ENCODE measurements around the gene SND1. TPM values are rescaled to one million over a fixed set of nuclear protein-coding genes. Genes with fewer than 3 reads are reported as not detected.

SND1 gene
- total and polyA plus RNA-seq, 7 donors: 29.2 to 72.8 (median 48.2) TPM

- H3K36me3 ChIP-seq (ENCODE audit: insufficient read depth in 1 of 2, low read depth in 1 of 2): peaks cover 2 to 14% of the 10 kb centered on the region in 2 donors
- H3K9me3 ChIP-seq: no peaks in the 10 kb centered on the region
- intact Hi-C loops (cut with DNase I): no loop called here
- no peak for DNase-seq
- no peak overlapping the region for H3K4me3 ChIP-seq
- WGBS, 3 donors: 94 to 96% (median 96%) methylated on average over 3 of the region's 3 CpGs
- peaks cover 19% of the 10 kb centered on the region for H3K4me1 ChIP-seq
- H3K27me3 ChIP-seq (ENCODE audit: insufficient read depth in 3 of 3, low read length in 2 of 3): no peaks in the 10 kb centered on the region
- no peak for TF ChIP-seq CTCF (IDR thresholded peaks at IDR 0.05)
- no peak for ATAC-seq
- no peak overlapping the region for H3K27ac ChIP-seq
These were observed 233.3 kb downstream of the SND1 start for GRCh38 chr7:127885222-127885772.

- WGBS, 3 donors: 26 to 42% (median 29%) methylated on average over 4 of the region's 4 CpGs
- H3K4me1 ChIP-seq: peaks cover 19% of the 10 kb centered on the region
- no peaks in the 10 kb centered on the region for H3K9me3 ChIP-seq
- DNase-seq: no peak
- H3K27me3 ChIP-seq (ENCODE audit: insufficient read depth in 3 of 3, low read length in 2 of 3): no peaks in the 10 kb centered on the region
- no peak overlapping the region for H3K4me3 ChIP-seq
- peak; percentile 77 to 89 (median 83) for ATAC-seq
- no peak overlapping the region for H3K27ac ChIP-seq
- no peak for TF ChIP-seq CTCF (IDR thresholded peaks at IDR 0.05)
- peaks cover 2 to 14% of the 10 kb centered on the region in 2 donors for H3K36me3 ChIP-seq (ENCODE audit: insufficient read depth in 1 of 2, low read depth in 1 of 2)
- intact Hi-C loops (cut with DNase I): no loop called here
These were observed 233.8 kb downstream of the SND1 start for GRCh38 chr7:127885843-127886242.

DNA sequence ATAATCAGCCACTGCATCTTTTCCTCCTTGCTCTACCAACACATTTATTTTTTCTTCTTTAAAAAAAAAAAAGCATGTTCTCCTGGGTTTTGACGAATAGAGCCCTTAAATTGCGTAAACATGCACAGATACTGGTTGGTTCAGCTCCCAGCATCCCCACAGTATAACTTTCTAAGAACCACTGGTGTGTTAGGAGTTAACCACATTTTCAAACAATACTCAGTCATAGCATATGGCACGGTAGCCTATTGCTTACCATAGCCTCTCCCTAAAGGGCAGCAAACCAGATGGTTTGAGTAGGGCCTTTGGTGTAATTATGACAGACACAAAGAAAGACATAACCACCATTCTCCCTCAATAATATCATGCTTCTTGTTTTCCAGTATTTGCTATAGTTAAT, 234.3 kb downstream of the SND1 start:
- H3K9me3 ChIP-seq: no peaks in the 10 kb centered on the region
- intact Hi-C loops (cut with DNase I): no loop called here
- DNase-seq (no peak), ATAC-seq (peak in 1 of 4 donors; percentile 13)
- WGBS, 3 donors: 66 to 76% (median 72%) methylated on average over 3 of the region's 3 CpGs
- no peak for TF ChIP-seq CTCF (IDR thresholded peaks at IDR 0.05)
- H3K36me3 ChIP-seq (ENCODE audit: insufficient read depth in 1 of 2, low read depth in 1 of 2): peaks cover 2 to 14% of the 10 kb centered on the region in 2 donors
- no peak overlapping the region for H3K27ac ChIP-seq
- H3K27me3 ChIP-seq (ENCODE audit: insufficient read depth in 3 of 3, low read length in 2 of 3): no peaks in the 10 kb centered on the region
- H3K4me1 ChIP-seq: peaks cover 19% of the 10 kb centered on the region
- H3K4me3 ChIP-seq: no peak overlapping the region

DNA sequence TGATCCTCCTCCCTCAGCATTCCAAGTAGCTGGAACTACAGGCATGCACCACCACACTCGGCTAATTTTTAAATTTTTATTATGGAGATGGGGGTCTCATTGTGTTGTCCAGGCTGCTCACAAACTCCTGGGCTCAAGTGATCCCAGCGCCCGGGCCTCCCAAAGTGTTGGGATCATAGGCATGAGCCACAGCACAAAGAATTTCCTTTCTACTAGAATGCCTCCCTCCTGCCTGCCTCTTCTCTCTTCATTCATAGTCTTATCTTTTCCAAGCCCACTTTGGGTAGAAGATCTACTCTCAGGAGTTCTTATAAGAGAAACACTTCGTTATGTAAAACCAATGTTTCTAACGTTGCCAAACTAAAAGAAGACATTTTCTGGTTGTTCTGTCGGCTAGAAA, 235.1 kb downstream of the SND1 start:
- Histone ChIP-seq H3K4me3 (no peak overlapping the region), H3K27ac (no peak overlapping the region), H3K4me1 (peaks cover 12% of the 10 kb centered on the region), H3K36me3 (ENCODE audit: insufficient read depth in 1 of 2, low read depth in 1 of 2) (peaks cover 2 to 14% of the 10 kb centered on the region in 2 donors), H3K9me3 (no peaks in the 10 kb centered on the region), H3K27me3 (ENCODE audit: insufficient read depth in 3 of 3, low read length in 2 of 3) (no peaks in the 10 kb centered on the region)
- TF ChIP-seq CTCF (IDR thresholded peaks at IDR 0.05): no peak
- 90 to 95% (median 93%) methylated on average over 6 of the region's 6 CpGs for WGBS, 3 donors
- ATAC-seq (no peak), DNase-seq (no peak)
- intact Hi-C loops (cut with DNase I): no loop called here

DNA sequence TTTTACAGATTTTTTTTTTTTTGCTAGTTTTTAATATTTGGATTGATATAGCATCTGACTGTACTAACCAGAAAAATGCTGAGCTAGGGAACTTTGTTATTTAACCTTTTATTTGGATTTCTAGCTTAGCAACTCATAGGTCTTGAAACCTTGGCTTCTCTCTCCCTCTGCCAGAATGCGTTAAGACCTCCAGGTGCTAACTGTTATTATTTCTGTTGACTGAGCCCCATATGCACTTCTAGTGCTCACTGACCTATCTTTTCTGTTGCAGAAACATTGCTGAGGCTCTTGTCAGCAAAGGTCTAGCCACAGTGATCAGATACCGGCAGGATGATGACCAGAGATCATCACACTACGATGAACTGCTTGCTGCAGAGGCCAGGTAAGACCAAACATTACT, 235.6 kb downstream of the SND1 start:
- no peak for TF ChIP-seq CTCF (IDR thresholded peaks at IDR 0.05)
- peaks cover 9% of the 10 kb centered on the region for H3K4me1 ChIP-seq
- ATAC-seq: no peak
- DNase-seq: no peak
- H3K27me3 ChIP-seq (ENCODE audit: insufficient read depth in 3 of 3, low read length in 2 of 3): no peaks in the 10 kb centered on the region
- intact Hi-C loops (cut with DNase I): no loop called here
- no peaks in the 10 kb centered on the region for H3K9me3 ChIP-seq
- no peak overlapping the region for H3K4me3 ChIP-seq
- 94 to 98% (median 96%) methylated on average over 3 of the region's 3 CpGs for WGBS, 3 donors
- peaks cover 2 to 14% of the 10 kb centered on the region in 2 donors for H3K36me3 ChIP-seq (ENCODE audit: insufficient read depth in 1 of 2, low read depth in 1 of 2)
- no peak overlapping the region for H3K27ac ChIP-seq
